ENCODE measurements around the gene KDM2A. TPM values are rescaled to one million over a fixed set of nuclear protein-coding genes. Genes with fewer than 3 reads are reported as not detected.
A peak's percentile ranks its signal among the peaks of the same experiment; 100 is the strongest.

Gene KDM2A
- total and polyA plus RNA-seq, 2 of the 13 experiments (the other 11 are each of a cell fraction or from before 2014, with no cell fraction given), result 31.3 to 31.4 TPM

DNA sequence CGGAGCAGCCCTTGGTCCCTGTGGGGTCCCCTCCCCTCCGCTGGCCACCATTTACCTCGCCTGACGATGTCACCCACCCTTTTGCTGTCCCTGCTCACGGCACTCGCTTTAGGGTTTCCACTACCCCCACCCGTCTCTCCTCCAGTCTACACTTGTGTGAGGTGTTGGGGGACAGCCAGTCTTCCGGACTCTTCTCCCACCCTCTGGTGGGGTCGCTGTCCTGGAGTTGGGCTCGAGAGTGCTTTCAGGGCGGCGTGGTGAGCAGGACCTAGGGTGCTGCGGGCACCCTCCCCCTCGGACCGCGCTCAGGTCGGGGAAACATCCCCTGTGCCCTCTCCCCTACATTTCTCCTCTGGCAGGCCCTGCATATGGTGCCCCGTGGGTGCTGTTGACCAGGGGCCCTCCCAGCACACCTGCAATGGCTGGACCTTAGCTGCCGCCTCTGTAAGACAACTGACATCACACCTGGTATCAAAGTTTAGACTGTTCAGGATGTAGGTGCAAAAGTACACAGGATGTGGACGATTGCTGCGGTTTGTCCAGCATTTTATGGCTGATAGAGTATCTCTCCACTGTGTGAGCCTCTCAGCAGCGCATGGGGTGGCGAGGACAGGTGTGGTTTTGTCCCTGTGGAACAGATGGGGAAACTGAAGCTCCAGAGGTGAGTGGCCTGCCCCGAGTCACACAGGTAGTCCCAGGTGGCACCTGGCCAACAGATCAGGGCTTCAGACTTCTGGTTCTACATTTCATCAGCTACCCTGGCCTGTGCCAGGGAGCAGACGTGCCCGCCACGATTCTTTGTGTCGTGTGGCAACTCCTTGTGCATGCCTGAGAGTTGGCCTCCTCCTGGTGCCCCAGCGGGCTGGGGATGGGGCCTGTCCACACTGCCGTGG lies 148.4 kb downstream of the KDM2A start (continued):
- TF ChIP-seq POLR2G (IDR thresholded peaks at IDR 0.05; ENCODE audit: low read depth, low read length) (peak; percentile 60; the same call in 1 of the 2 replicates), HOXA3 (CRISPR knock-in tag; IDR thresholded peaks at IDR 0.05) (peak; percentile 65), HNF4G (IDR thresholded peaks at IDR 0.05; ENCODE audit: borderline replicate concordance, low read depth, low read length) (peak; percentile 17; the same call in 1 of the 2 replicates), HNF4G (CRISPR knock-in tag; IDR thresholded peaks at IDR 0.05; ENCODE audit: borderline replicate concordance, low read depth) (peak; percentile 23; the same call in 1 of the 2 replicates), ZNF33A (CRISPR knock-in tag; IDR thresholded peaks at IDR 0.05; ENCODE audit: borderline replicate concordance) (no peak), POLR2AphosphoS5 (IDR thresholded peaks at IDR 0.05; ENCODE audit: low read depth, low read length) (peak; percentile 41; the same call in 1 of the 2 replicates), ELF3 (CRISPR knock-in tag; IDR thresholded peaks at IDR 0.05) (peak; percentile 13; the same call in 1 of the 2 replicates), ZNF772 (CRISPR knock-in tag; IDR thresholded peaks at IDR 0.05) (peak; percentile 82; the same call in 1 of the 2 replicates), ZNF879 (CRISPR knock-in tag; IDR thresholded peaks at IDR 0.05) (0 out of 2 replicates have a peak, but pooled peaks have one; percentile 27), ZFY (CRISPR knock-in tag; IDR thresholded peaks at IDR 0.05) (0 out of 2 replicates have a peak, but pooled peaks have one; percentile 15), ZFP91 (CRISPR knock-in tag; IDR thresholded peaks at IDR 0.05; ENCODE audit: borderline replicate concordance) (peak; percentile 59; the same call in 1 of the 2 replicates), MAFK (conservative IDR thresholded peaks at IDR 0.05 in 1 of 2, IDR thresholded peaks at IDR 0.05 in 1 of 2; ENCODE audit: low read length in 2 of 2) (no peak), PTBP1 (IDR thresholded peaks at IDR 0.05; ENCODE audit: low read depth, low read length, poor library complexity, severe bottlenecking) (no peak), ZNF350 (CRISPR knock-in tag; IDR thresholded peaks at IDR 0.05; ENCODE audit: borderline replicate concordance, low read depth) (0 out of 2 replicates have a peak, but pooled peaks have one; percentile 40), ZNF766 (CRISPR knock-in tag; IDR thresholded peaks at IDR 0.05; ENCODE audit: borderline replicate concordance) (peak; percentile 19; the same call in 1 of the 2 replicates), POLR2A (IDR thresholded peaks at IDR 0.05; ENCODE audit: insufficient read depth in 1 of 2, low read depth in 2 of 2, low read length in 2 of 2) (peak in 1 of 2 experiments; percentile 32; a peak in 2 of 4 replicates), AGO1 (IDR thresholded peaks at IDR 0.05; ENCODE audit: low read depth, low read length, poor library complexity, severe bottlenecking) (peak; percentile 65), ZNF709 (CRISPR knock-in tag; IDR thresholded peaks at IDR 0.05) (0 out of 2 replicates have a peak, but pooled peaks have one; percentile 22), HNF1A (IDR thresholded peaks at IDR 0.05; ENCODE audit: low read depth) (no peak), HNF1A (CRISPR knock-in tag; IDR thresholded peaks at IDR 0.05; ENCODE audit: borderline replicate concordance) (no peak), ZNF20 (CRISPR knock-in tag; IDR thresholded peaks at IDR 0.05) (no peak)
- TF ChIP-seq, protein P1, sequence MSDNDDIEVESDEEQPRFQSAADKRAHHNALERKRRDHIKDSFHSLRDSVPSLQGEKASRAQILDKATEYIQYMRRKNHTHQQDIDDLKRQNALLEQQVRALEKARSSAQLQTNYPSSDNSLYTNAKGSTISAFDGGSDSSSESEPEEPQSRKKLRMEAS (IDR thresholded peaks at IDR 0.05), result peak; percentile 42; the same call in 1 of the 2 replicates
